CD4-positive, alpha-beta T cell treated with Interleukin-1 beta for 1 hour (primary cell): ENCODE data around the gene SPSB4.

Source experiments
- DNase-seq, 2 donors: peaks; one replicate each; pipeline ENCODE4 v3.0.0-alpha.2; 2020 to 2022

SPSB4 gene

DNA sequence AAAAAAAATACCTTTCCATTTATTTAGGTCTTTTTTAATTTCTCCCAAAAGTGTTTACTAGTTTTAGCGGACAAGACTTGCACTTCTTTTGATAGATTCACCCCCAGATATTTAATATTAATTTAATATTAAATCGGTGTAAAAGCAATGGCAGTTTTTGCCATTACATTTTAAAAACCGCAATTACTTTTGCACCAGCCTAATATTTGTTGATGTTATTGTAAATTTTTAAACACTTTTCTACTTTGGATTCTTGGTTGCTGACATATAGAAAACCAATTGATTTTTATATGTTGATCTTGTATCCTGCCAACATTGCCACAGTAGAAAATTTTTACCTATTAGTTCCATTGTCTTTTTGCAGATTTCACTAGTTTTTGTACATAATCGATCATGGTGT is 116.5 kb downstream of the SPSB4 start:
- DNase-seq: no peak

DNA sequence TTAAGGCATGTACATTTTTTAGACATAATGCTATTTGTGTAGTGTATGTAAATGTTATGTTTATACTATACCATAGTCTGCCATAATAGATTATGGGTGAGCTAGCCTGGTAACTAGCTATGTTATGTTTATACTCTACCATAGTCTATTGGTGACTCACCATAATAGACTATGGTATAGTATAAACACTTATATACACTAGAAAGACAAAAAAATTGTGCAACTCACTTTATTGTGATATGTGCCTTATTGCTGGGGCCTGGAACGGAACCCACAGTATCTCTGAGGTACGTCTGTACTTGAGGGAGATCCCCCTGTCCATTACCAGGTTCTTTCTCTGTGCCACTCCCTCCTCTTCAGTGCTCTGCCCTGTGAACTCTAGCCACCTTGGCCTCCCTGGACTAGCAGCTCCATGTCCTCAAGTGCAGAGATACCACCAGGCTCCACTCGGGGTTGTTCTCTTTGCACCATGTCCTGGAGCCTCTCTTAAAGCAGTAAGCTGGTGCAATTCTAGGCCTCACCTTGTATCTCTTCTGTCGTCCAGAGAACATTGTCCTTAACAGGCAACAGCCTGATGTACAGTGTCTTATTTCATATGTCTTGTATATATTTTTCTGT is 119.6 kb downstream of the SPSB4 start:
- no peak for DNase-seq

DNA sequence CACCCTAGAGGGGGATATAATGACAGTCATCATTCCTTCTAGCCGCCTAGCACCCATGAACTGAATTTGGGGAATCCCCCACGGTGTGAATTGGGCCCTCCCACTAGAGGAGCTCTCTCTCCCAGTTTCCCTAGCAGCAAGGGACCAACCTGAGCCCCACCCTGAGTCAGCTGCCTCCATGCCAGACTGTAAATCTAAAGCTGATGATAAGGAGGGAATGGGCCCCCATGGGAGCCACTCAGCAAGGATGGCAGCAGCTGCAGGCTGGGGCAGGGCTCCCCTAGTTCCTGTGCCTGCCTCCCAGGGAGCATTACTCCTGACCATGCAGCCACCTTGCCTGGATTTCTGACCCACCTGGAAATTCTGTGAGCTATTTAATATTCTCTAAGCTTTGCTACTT is 123.5 kb downstream of the SPSB4 start:
- no peak for DNase-seq

DNA sequence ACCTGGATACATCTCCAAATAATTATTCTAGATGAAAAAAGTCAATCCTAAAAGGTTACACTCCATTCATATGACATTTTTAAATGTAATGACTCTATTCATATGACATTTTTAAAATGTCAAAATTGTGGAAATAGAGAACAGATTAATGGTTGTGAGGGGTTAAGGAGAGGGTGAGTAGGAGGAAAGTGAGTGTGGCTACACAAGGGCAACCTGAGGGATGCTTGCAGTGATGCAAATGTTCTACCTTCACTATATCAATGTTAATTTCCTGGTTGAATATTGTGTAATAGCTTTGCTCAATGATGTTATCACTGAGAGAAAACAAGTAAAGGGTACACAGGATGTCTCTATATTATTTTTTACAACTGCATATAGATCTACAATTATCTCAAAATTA is 125.6 kb downstream of the SPSB4 start:
- no peak for DNase-seq

DNA sequence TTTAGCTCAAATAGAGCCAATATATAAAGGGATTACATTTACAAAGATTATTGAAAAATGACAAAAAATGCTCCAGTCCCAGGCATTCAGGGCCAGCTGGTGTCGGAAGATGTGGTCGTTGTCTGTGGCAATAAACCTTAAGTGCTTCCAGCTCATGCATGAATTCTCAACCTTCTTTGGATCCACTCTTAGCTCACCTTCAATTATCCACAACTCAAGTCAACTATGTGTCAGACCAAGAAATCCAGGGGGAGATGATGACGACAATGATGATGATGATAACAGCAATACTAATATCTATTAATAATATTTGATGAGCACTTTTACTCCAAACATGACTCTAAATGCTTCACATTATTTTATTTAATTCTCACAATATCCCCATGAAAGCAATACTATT is 126.9 kb downstream of the SPSB4 start:
- DNase-seq: no peak

DNA sequence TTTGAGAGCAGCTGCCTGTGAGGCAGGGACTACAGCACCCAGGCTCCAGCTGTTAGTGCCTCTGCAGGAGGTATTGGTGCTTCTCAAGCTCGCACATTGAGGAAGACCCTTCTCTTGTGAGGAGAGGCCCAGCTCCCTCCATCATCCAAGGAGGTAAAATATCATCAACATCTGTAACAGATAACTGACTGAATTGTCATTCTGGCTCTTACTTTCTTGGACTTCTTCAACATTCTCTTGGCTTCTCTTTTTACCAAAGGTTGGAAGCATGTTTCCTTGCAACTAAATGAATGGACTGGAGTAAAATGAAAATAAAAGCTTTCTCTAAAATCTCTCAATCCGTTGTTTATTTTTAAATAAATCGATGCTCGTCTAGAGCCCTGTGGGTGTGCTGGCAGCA is 127.4 kb downstream of the SPSB4 start:
- no peak for DNase-seq

DNA sequence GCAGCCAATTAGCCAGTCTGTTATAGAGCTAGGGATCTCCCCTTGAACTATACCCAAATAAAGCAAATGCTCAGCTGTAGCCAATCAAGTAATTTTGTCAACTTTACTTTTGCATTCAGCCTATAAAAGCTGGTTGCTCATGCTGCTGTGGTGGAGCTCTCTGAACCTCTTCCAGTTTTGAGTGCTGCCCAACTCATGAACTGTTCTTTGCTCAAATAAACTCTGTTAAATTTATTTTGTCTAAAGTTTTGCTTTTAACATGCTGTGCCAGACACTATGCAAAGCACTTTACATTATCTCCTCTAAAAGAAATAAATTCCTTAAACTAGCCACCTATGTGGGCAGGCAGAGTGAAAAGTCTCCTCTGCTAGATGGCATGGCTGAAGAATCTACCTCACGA is 128.8 kb downstream of the SPSB4 start:
- DNase-seq: no peak

DNA sequence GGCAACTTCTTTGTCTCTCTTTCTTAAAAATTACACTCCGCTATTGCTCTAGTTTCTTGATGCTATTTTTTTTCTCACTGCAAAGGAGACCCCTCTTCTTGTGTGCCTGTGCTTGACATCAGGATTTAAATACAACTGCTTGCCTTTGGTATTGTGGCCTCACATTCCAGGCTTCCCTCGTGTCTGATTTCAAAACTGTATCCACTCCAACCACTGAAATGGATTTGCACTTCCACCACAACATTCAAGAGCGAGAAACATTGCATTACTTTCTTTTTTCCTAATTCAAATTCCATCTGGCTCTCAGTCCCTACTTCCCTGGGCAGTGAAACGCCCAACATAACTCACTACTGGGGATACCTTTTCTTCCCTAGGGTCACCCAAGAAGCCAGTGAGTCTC is 130.0 kb downstream of the SPSB4 start:
- no peak for DNase-seq

DNA sequence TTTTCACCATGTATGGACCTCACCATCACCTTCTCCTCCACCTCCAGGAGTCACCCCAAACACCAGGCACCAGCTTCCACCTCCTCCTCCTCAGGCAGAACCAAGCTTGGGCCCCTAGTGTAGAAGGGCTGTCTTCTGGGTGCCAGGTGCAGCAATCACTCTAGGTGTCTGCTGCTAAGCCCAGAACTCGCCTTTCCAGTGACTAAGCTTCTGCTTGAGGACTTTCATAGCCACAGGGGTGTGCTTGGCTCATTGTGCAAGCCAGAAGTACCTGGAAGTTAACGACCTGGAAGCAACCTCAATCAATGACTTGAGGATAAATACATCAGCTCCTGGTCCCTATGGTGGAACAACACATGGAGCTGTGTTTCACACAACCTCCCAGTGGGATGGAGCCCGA is 130.7 kb downstream of the SPSB4 start:
- DNase-seq: no peak

DNA sequence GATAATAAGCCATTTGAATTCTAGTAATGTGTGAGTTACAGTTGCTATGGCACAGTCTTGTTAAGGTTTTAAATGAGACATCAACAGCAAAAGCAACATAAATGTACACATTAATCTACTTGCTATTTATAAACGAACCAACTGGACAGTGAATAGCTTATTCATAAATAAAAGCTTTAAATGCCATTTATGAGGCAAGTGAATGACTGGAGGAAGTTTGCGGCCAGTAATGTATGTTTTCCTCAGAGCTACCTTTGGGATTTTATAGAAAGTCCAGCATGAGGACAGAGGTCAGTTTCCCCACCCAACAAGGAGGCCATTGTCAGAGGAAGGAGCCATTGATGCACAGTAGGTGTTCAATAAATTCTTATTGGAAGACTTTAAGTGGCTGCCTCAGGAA is 132.5 kb downstream of the SPSB4 start:
- DNase-seq: no peak

DNA sequence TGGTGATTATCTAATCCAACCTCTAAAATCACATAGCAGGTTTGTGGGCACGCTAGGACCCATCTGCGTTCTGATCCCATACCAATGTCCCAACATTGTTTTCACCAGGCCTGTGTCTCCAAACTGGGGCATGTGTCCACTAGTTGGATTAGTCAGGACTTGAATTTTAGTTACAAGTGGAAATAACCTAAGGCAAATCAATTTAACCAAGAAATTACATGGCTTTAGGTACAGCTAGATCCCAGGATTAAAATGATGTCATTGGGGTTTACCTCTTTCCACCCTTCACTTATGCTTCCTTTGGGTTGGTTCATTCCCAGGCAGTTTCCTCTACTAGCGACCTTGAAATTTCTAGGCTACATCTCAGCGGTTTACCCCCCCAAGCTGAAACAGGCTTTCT is 133.3 kb downstream of the SPSB4 start:
- DNase-seq: no peak

DNA sequence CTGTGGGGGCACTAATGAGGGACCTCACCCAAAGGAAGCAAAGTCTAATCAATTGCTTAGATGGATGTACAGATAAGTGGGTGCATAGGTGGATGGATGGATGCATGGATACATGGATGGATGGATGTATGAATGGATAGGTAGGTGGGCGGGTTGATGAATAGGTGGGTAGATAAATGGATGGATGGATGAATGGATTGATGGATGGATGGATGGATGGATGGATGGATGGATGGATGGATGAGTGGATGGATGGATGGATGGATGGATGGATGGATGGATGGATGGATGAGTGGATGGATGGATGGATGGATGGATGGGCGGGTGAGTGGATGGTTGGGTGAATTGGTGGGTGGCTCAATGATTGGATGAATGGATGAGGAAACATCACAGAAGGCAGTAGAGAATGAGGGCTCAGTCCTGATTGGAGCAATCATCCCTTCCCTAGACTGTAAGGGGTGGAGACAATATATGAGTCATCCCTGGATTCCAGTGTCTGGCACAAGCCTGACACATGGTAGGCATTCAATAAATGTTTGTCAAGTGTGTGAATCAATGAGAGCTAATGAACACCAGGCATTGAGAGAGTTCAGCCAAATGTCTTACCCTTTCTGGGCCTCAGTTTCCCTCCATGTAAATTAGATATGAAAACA is 140.1 kb downstream of the SPSB4 start:
- DNase-seq: no peak

DNA sequence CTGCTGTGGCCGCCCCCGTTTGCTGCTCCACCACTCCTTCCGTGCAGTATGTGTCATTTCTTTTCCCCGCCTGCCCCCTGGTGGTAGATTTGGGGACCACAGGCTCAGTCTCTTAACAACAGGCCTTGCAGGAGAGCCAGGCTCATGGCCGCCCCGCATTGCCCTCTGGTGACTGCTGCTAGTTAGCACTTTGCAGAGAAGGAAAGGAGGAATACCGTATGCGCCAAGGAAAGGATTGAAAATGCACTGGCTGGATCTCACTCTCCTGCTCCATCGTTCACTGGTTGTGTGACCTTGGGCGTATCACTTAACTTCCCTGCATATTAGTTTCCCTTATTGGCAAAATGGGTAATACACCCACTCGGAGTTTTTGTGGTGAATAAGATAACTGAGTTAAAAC is 141.2 kb downstream of the SPSB4 start:
- peak; percentile 92 to 96 for DNase-seq

DNA sequence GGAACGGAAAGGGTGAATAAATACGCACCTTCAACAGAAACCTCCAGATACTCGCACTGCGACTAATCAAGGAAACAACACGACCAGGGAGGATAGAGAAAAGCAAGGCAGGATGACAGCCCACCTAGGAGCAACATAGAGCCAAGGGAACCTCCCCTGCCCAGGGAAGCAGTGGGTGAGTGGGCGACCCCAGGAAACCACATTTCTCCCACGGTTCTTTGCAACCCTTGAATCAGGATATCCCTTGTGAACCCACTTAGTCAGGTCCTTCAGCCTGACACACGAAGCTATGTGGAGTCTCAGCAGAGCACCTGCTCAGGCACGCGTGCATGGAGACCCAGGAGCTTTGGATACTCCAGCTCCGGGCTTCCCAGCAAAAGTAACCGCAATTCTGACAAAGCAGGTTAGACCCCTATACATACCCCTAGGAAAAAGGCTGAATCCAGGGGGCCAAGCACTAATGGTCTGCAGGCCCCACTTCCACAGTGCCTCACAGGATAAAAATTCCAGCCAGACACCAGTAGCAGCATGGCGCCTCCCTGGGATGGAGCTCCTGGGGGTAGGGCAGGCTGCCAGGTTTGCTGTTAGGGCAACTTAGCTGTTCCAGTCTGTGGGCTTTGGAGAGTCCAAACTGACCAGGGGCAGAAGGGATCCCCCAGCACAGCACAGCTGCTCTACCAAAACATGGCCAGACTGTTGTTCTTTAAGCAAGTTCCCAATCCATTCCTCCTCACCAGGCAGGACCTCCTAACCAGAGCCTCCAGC is 142.1 kb downstream of the SPSB4 start:
- DNase-seq: no peak
